Measurements from ENCODE around the gene CPSF4L.

CPSF4L gene

GRCh38 chr17:73280191-73280590, 18.5 kb upstream of the CPSF4L start:
- H3K27ac ChIP-seq (ENCODE audit: low read depth, low read length, severe bottlenecking), result no peak overlapping the region
- H3K36me3 ChIP-seq (ENCODE audit: control insufficient read depth, insufficient read depth, low read length), result peaks cover 13% of the 10 kb centered on the region
- no peaks in the 10 kb centered on the region for H3K9me3 ChIP-seq (ENCODE audit: control insufficient read depth, low read length)
- H3K4me1 ChIP-seq (ENCODE audit: control insufficient read depth, insufficient read depth, low read length, poor library complexity, severe bottlenecking), result peaks cover 21% of the 10 kb centered on the region
- H3K4me3 ChIP-seq (ENCODE audit: extremely low read depth, insufficient read depth, low read length, poor library complexity, severe bottlenecking), result no peak overlapping the region
- WGBS, 2 experiments (ENCODE audit: insufficient coverage in 2 of 2), result 100% methylated on average over 12 of the region's 12 CpGs

- Histone ChIP-seq H3K27ac (ENCODE audit: low read depth, low read length, severe bottlenecking) (no peak overlapping the region), H3K9me3 (ENCODE audit: control insufficient read depth, low read length) (no peaks in the 10 kb centered on the region), H3K36me3 (ENCODE audit: control insufficient read depth, insufficient read depth, low read length) (peaks cover 9% of the 10 kb centered on the region), H3K4me1 (ENCODE audit: control insufficient read depth, insufficient read depth, low read length, poor library complexity, severe bottlenecking) (peaks cover 17% of the 10 kb centered on the region), H3K4me3 (ENCODE audit: extremely low read depth, insufficient read depth, low read length, poor library complexity, severe bottlenecking) (no peak overlapping the region)
- WGBS, 2 experiments (ENCODE audit: insufficient coverage in 2 of 2), result 90 to 100% methylated on average over 5 to 6 of the region's 7 CpGs
These were observed 18.0 kb upstream of the CPSF4L start for GRCh38 chr17:73279704-73280103.

GRCh38 chr17:73278465-73279453, 17.1 kb upstream of the CPSF4L start:
- 75% methylated on average over 7 to 8 of the region's 14 CpGs for WGBS, 2 experiments (ENCODE audit: insufficient coverage in 2 of 2)
- H3K27ac ChIP-seq (ENCODE audit: low read depth, low read length, severe bottlenecking), result peak overlapping the region; percentile 16
- H3K4me1 ChIP-seq (ENCODE audit: control insufficient read depth, insufficient read depth, low read length, poor library complexity, severe bottlenecking), result peaks cover 7% of the 10 kb centered on the region
- peaks cover 7% of the 10 kb centered on the region for H3K36me3 ChIP-seq (ENCODE audit: control insufficient read depth, insufficient read depth, low read length)
- no peak overlapping the region for H3K4me3 ChIP-seq (ENCODE audit: extremely low read depth, insufficient read depth, low read length, poor library complexity, severe bottlenecking)
- H3K9me3 ChIP-seq (ENCODE audit: control insufficient read depth, low read length), result no peaks in the 10 kb centered on the region

- no peak overlapping the region for H3K4me3 ChIP-seq (ENCODE audit: extremely low read depth, insufficient read depth, low read length, poor library complexity, severe bottlenecking)
- H3K4me1 ChIP-seq (ENCODE audit: control insufficient read depth, insufficient read depth, low read length, poor library complexity, severe bottlenecking), result peaks cover under 1% of the 10 kb centered on the region
- peak overlapping the region; percentile 16 for H3K27ac ChIP-seq (ENCODE audit: low read depth, low read length, severe bottlenecking)
- peaks cover 7% of the 10 kb centered on the region for H3K36me3 ChIP-seq (ENCODE audit: control insufficient read depth, insufficient read depth, low read length)
- WGBS, 2 experiments (ENCODE audit: insufficient coverage in 2 of 2), result 90 to 93% methylated on average over 6 to 7 of the region's 7 CpGs
- H3K9me3 ChIP-seq (ENCODE audit: control insufficient read depth, low read length), result no peaks in the 10 kb centered on the region
These were observed 16.4 kb upstream of the CPSF4L start for GRCh38 chr17:73278049-73278464.

GRCh38 chr17:73274490-73274889, 12.8 kb upstream of the CPSF4L start:
- Histone ChIP-seq H3K4me3 (ENCODE audit: extremely low read depth, insufficient read depth, low read length, poor library complexity, severe bottlenecking) (no peak overlapping the region), H3K4me1 (ENCODE audit: control insufficient read depth, insufficient read depth, low read length, poor library complexity, severe bottlenecking) (no peaks in the 10 kb centered on the region), H3K27ac (ENCODE audit: low read depth, low read length, severe bottlenecking) (no peak overlapping the region), H3K9me3 (ENCODE audit: control insufficient read depth, low read length) (peaks cover 7% of the 10 kb centered on the region), H3K36me3 (ENCODE audit: control insufficient read depth, insufficient read depth, low read length) (no peaks in the 10 kb centered on the region)
- 94 to 97% methylated on average over 4 of the region's 4 CpGs for WGBS, 2 experiments (ENCODE audit: insufficient coverage in 2 of 2)

- Histone ChIP-seq H3K4me3 (ENCODE audit: extremely low read depth, insufficient read depth, low read length, poor library complexity, severe bottlenecking) (no peak overlapping the region), H3K9me3 (ENCODE audit: control insufficient read depth, low read length) (peaks cover 8% of the 10 kb centered on the region), H3K36me3 (ENCODE audit: control insufficient read depth, insufficient read depth, low read length) (no peaks in the 10 kb centered on the region), H3K4me1 (ENCODE audit: control insufficient read depth, insufficient read depth, low read length, poor library complexity, severe bottlenecking) (no peaks in the 10 kb centered on the region), H3K27ac (ENCODE audit: low read depth, low read length, severe bottlenecking) (no peak overlapping the region)
- 95% methylated on average over 4 to 7 of the region's 8 CpGs for WGBS, 2 experiments (ENCODE audit: insufficient coverage in 2 of 2)
These were observed 11.2 kb upstream of the CPSF4L start for GRCh38 chr17:73272906-73273218.

- WGBS, 2 experiments (ENCODE audit: insufficient coverage in 2 of 2), result 93 to 96% methylated on average over 8 of the region's 9 CpGs
- Histone ChIP-seq H3K36me3 (ENCODE audit: control insufficient read depth, insufficient read depth, low read length) (no peaks in the 10 kb centered on the region), H3K4me1 (ENCODE audit: control insufficient read depth, insufficient read depth, low read length, poor library complexity, severe bottlenecking) (no peaks in the 10 kb centered on the region), H3K27ac (ENCODE audit: low read depth, low read length, severe bottlenecking) (no peak overlapping the region), H3K4me3 (ENCODE audit: extremely low read depth, insufficient read depth, low read length, poor library complexity, severe bottlenecking) (no peak overlapping the region), H3K9me3 (ENCODE audit: control insufficient read depth, low read length) (peaks cover 8% of the 10 kb centered on the region)
These were observed 9.4 kb upstream of the CPSF4L start for GRCh38 chr17:73271072-73271471.

- Histone ChIP-seq H3K9me3 (ENCODE audit: control insufficient read depth, low read length) (peaks cover 8% of the 10 kb centered on the region), H3K4me3 (ENCODE audit: extremely low read depth, insufficient read depth, low read length, poor library complexity, severe bottlenecking) (no peak overlapping the region), H3K27ac (ENCODE audit: low read depth, low read length, severe bottlenecking) (no peak overlapping the region), H3K36me3 (ENCODE audit: control insufficient read depth, insufficient read depth, low read length) (no peaks in the 10 kb centered on the region), H3K4me1 (ENCODE audit: control insufficient read depth, insufficient read depth, low read length, poor library complexity, severe bottlenecking) (no peaks in the 10 kb centered on the region)
- WGBS, 2 experiments (ENCODE audit: insufficient coverage in 2 of 2), result no CpG with 5 or more reads among the region's 1 CpG
These were observed 8.1 kb upstream of the CPSF4L start for GRCh38 chr17:73269791-73270190.

- Histone ChIP-seq H3K4me1 (ENCODE audit: control insufficient read depth, insufficient read depth, low read length, poor library complexity, severe bottlenecking) (no peaks in the 10 kb centered on the region), H3K4me3 (ENCODE audit: extremely low read depth, insufficient read depth, low read length, poor library complexity, severe bottlenecking) (no peak overlapping the region), H3K36me3 (ENCODE audit: control insufficient read depth, insufficient read depth, low read length) (no peaks in the 10 kb centered on the region), H3K27ac (ENCODE audit: low read depth, low read length, severe bottlenecking) (no peak overlapping the region), H3K9me3 (ENCODE audit: control insufficient read depth, low read length) (peaks cover 8% of the 10 kb centered on the region)
These were observed 7.6 kb upstream of the CPSF4L start for GRCh38 chr17:73269329-73269615.

- no peaks in the 10 kb centered on the region for H3K4me1 ChIP-seq (ENCODE audit: control insufficient read depth, insufficient read depth, low read length, poor library complexity, severe bottlenecking)
- no peak overlapping the region for H3K4me3 ChIP-seq (ENCODE audit: extremely low read depth, insufficient read depth, low read length, poor library complexity, severe bottlenecking)
- H3K9me3 ChIP-seq (ENCODE audit: control insufficient read depth, low read length), result peaks cover 8% of the 10 kb centered on the region
- 91 to 92% methylated on average over 8 to 9 of the region's 9 CpGs for WGBS, 2 experiments (ENCODE audit: insufficient coverage in 2 of 2)
- H3K27ac ChIP-seq (ENCODE audit: low read depth, low read length, severe bottlenecking), result no peak overlapping the region
- H3K36me3 ChIP-seq (ENCODE audit: control insufficient read depth, insufficient read depth, low read length), result no peaks in the 10 kb centered on the region
These were observed 7.1 kb upstream of the CPSF4L start for GRCh38 chr17:73268582-73269328.

All from mesodermal cell (in vitro differentiated cells).